NCI-H1436 treated with DMSO at 0.1 percent for 48 hours (cell line): ENCODE data around the gene OR10D3.
"Not testable (repeated sequence)": the region's sequence is repeated elsewhere in the genome, so short reads cannot be mapped to it uniquely, and the experiment has no call there.

Experiments
- DNase-seq: peaks from one replicate; lab custom pipeline; 2025; lab: John Stamatoyannopoulos, UW

OR10D3 gene, protein sequence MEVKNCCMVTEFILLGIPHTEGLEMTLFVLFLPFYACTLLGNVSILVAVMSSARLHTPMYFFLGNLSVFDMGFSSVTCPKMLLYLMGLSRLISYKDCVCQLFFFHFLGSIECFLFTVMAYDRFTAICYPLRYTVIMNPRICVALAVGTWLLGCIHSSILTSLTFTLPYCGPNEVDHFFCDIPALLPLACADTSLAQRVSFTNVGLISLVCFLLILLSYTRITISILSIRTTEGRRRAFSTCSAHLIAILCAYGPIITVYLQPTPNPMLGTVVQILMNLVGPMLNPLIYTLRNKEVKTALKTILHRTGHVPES

DNA sequence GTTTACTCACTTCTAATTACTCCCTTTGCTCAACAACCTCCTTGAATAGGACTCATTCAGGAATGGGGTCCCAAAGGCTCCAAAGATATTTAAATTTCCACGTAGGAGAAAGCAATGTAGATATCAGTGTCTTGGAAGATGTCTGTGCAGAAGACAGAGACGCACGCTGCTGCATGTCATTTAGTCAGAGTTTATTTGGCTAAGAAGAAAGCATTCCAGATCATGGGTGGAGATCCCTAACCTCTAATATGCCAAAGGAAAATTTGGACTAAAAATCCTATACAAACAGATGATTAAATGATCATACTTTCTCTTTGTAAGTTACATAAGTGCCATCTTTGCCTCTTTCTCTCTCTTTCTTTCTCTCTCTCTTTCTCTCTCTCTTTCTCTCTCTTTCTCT is at the start of gene OR10D3:
Gene OR10D3 (plus strand): TSS at position 278 of the 400 bp plus-strand sequence. CDS start 1,925 bp downstream, outside the sequence.
- no peak for DNase-seq

DNA sequence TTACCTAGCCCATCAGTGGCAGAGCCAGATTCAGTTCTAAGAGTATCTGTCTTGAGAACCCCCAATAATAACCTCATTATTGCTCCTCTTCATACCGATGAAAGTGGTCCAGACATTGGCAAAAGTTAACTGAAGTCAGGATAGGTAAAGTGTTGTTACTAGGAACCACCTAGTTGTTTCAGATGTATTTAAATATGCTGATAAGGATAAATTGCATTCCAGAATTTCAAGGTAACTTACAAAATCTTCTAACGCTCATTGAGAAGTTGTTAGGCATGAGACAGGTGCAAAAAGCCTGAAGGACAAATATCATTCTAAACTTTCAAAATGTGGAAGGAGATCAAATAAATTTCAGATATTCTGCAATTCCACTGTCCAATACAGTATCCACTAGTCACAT is 40.1 kb upstream of the OR10D3 start:
- no peak for DNase-seq

DNA sequence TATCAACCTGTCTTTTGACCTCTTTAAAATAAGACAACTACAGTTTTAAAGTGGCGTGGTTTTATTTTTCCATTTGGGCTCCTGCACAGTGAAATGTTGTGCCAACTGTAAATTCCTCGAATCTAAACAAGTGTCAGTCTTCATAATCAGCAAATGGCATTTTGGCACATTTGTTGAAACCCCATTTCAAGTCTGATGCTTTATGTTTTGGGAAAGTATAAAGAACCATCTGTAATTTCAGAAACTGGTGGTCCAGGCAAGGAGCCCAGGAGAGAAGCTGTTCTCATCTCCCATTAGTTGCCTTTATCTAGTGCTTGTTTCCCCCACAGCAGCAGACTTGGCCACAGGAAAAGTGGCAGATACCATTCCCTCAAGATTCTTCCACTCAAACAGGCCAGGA is 35.2 kb upstream of the OR10D3 start:
- DNase-seq = no peak

DNA sequence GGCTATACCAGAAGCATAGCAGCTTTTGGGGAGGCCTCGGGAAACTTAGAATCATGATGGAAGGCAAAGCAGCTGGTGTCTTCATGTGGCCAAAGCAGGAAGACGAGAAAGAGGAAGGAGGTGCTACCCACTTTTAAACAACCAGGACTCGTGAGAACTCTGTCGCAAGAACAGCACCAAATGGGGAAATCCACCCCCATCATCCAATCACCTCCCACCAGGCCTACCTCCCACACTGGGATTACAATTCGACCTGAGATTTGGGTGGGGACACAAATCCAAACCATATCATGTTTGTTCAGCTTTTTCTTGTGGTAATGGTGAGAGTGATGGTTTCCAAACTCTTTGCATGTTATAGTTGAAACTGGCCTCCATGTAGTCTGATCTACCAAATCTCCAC is 32.5 kb upstream of the OR10D3 start:
- no peak for DNase-seq

DNA sequence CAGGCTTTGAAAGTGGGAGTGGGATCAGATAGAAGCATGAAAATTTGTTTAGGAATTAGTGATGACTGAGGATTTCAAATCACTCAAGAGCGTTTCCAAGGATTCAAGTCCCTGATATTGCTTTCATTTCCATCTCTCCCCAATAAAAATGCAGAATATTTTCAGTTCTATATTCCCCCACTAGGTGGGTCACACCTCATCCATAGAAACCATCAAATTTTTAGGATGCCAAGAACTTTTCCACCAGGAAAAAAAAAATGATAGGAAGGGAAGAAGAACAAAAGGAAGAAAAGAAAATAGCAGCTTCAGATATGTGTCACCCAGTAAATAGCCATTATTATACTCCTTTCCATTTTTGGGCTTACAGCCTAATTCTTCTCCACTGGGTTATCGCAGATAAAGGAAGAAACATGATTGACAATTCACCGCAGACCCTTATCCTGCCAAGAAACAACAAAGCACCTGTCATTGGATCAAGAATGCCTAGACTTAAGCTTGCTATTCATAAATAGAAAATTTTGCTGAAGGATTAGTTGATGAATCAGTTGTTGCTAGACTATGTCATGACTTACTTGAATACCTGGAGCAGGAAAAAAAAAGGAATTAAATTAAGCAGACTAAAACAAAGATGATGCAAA is 30.3 kb upstream of the OR10D3 start:
- no peak for DNase-seq

DNA sequence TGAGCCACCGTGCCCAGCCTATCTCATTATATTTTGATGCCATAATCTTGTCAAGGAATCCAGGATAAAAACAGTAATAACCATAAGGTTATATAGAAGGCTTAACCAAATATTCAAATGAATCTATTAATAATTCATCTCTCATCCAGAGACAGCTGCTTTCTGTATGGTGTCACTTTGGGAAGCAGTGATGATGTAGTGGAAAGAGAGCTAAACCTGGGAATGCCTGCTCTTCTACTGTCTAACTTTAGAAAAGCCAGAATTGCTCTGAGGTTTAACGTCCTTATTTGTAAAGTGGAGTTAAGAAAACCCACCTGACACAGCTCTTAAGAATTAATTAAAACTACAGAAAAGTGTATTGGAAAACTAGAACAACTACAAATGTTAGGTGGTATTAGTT is 29.3 kb upstream of the OR10D3 start:
- DNase-seq = no peak

DNA sequence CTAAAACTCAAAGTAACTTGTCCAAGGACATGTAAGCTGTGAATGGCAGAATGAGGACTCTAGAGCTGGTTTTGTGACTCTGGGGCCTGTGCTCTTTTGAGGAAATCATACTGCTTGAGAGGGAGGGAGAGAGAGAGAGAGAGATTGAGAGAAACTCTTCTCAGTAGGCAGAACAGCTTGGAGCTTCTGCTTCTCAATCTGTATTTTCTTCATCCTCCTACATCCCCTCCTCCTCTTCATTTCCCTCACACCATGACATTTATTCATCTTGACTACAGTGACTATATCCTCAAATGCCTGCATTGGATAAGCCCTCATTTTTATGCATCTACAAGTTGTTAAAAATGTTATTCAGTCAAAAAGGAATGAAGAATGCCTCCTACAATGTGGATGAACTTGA is 23.7 kb upstream of the OR10D3 start:
- DNase-seq = no peak

DNA sequence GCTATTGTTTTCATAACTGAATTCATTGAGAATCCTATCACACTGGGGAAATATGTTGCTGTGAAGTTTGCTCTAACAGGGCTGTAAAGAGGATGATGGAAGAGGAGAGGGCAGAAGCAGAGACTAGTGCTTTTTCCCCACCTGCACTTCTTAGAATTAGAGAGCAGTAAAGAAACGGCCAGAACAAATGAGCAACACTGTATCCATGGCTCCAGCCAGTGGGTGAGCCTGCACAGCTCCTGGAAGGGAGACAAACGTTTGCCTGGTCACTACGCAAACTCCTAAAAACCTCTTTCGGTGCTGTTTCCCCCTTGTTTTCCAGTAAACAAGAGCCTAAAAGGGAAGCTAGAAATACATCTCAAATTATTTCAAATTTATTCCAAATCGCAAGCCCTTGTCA is 22.2 kb upstream of the OR10D3 start:
- DNase-seq = no peak

DNA sequence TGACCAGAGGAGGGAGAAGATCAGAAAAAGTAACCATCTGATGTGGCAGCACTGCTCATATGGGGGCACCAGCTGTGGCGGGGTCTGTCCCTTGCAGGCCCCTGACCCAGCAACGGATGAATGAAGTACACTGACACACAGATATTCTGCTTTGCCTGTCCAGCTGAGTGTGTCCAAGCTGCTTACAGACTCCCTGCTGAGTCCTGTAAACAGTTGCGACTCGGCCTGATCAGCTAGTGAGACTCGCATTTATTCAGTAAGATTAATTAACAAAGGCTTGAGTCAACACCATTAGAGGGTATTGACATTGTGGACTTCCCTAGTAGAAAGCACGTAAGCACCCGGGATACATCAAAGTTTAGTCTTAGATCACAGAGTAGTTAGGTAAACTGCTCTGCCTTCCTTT is 15.3 kb upstream of the OR10D3 start:
- DNase-seq = no peak

DNA sequence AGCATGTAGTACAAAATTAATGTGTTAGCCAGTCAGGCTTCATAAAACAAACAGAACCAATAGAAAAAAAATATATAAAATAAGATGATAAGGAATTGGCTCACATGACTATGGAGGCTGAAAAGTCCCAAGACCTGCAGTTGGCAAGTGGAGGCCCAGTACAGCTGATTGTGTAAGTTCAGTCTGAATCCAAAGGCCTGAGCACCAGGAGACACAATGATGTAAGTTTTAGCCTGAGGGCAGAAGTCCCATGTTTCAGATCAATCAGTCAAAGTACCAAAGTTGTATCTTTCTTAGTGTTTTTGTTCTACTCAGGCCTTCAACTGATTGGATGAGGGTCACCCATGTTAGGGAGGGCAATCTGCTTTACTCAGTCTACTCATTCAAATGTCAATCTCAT is 14.3 kb upstream of the OR10D3 start:
- no peak for DNase-seq

DNA sequence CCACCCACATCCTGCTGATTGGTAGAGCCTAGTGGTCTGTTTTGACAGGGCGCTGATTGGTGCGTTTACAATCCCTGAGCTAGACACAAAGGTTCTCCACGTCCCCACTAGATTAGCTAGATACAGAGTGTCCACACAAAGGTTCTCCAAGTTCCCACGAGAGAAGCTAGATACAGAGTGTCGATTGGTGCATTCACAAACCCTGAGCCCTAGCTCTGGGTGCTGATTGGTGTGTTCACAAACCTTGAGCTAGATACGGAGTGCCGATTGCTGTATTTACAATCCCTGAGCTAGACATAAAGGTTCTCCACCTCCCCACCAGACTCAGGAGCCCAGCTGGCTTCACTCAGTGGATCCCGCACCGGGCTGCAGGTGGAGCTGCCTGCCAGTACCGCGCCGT is 12.8 kb upstream of the OR10D3 start:
- not testable (repeated sequence) for DNase-seq

DNA sequence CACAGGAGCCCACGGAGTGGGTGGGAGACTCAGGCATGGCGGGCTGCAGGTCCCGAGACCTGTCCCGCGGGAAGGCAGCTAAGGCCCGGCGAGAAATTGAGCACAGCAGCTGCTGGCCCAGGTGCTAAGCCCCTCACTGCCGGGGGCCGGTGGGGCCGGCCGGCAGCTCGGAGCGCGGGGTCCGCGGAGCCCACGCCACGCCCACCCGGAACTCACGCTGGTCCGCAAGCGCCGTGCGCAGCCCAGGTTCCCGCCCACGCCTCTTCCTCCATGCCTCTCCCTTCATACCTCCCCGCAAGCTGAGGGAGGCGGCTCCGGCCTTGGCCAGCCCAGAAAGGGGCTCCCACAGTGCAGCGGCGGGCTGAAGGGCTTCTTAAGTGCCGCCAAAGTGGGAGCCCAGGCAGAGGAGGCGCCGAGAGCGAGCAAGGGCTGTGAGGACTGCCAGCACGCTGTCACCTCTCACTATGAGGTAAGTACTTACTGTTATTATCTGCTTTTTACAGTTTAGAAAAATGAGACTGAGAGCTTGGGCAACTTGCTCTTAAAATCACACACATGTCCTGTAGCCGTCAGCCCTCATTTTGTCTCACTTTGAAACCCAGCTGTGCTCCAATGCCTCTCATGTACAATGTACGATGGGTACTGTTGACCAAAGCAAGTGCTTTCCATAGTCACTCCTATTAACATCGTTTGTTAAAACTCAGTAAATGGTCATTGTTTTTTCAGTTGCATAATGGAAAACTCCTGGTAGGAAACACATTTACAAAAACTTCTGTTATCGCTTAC is 12.2 kb upstream of the OR10D3 start:
- no peak for DNase-seq

DNA sequence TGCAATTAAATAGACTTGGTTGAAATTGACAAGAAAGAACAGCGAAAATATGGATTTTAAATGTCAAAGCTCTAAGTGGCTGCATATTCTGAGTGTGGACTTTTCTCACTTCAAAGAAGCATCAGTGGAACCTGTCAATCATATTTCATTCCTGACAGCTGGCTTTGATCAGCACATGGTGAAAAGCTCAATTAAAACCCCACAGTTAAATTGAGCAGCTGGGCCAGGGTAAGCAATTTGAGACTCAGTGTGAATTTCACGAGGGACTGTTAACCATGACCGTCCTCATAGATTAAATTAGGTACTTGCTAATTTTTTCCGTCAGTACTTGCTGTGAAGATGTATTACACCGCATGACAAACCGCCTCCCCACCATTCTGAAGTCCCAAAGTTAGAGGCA is 11.0 kb upstream of the OR10D3 start:
- no peak for DNase-seq

DNA sequence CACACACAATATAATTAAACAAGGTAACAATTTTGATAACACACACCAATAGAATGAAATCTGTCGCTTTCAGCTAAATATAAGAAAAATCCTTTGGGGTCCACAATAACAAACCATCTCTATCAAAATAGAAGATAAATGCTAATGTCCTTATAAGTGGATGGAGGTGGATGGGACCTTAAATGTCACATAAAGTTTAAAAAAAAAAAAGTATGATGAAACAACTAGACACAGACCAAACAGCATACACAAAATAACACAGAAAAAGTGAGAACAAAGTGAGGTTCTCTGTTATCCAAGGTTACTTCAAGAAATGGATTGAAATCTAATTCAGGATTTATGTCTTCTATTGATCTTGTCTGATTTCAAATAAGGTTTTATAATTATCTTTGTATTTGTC is 10.5 kb upstream of the OR10D3 start:
- no peak for DNase-seq

DNA sequence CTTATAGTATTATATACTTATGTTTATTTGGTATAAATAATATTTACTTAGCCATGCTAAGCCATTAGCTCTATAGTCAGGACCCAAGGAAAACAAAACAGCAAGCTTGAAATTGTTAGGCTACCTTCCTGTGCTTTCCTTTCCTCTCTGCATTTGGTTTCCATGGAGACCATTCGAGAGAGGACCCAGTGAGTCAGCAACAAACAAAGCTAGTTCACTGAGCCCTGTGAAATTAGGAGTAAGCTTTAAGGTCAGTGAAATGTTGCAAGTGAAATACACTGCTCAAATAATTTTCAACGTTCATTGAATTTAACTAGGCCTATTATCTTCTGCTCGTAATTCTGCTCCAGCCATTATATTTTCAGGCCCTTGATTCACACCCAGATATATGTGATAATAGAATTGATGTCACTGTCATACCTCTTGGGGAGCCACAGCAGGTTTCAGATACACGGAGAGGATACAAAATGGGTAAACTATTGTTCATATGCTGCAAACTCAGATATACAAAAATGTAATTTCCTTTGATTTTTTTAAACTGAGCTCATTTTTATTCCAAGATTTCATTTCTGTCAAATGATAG is 9.1 kb upstream of the OR10D3 start:
- DNase-seq = peak; percentile 81

DNA sequence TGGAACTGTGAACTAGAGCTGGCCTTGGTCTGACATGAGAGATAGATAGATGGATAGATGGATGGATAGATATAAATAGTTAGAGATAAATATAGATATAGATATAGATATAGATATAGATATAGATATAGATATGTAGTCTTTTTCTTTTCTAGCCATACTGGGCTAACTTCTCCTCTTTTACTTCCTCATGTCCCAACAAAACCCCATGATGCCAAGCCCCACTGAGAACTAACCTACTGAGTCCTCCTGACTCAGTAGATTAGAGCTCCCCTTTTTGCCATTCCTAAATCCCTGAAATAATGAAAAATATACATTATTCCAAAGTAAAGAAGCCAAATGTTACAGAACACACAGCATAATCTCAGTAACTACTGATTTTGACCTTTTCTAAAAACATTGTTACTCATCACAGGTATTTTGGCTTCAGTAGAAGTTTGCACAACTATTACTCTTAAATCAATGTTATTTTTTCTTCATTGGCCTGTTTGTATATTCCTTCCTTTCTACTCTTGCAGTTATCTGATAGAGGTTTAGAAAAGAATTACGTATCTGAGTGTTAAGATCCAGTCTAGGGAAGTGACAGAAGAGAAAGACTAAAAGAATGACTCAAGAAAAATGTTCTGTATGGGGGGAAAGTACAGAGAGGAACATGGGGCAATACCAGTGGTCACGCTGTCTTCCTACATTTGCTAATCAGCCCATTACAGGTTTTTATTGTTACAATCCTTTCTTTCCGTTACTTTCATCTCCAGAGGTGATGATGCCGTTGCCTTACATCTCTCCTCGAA is 6.0 kb upstream of the OR10D3 start:
- DNase-seq = no peak

DNA sequence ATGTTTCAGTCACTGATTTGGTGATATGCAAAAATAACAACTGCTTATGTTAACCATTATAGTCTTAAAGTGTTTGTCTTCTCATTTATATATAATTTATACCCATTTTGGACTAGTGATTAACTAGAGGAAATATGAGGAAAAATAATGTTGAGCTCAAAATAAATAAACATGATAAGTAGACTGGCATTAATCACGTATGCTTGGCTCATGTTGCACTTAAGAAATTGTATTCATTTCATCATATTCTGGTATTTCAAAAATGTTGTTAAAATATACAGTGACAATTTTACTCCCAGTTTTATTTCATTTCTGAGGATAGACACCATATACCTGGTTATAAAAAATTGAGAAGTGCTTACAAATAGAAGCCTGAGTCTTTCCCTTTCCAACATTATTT is 3.8 kb upstream of the OR10D3 start:
- DNase-seq = no peak

DNA sequence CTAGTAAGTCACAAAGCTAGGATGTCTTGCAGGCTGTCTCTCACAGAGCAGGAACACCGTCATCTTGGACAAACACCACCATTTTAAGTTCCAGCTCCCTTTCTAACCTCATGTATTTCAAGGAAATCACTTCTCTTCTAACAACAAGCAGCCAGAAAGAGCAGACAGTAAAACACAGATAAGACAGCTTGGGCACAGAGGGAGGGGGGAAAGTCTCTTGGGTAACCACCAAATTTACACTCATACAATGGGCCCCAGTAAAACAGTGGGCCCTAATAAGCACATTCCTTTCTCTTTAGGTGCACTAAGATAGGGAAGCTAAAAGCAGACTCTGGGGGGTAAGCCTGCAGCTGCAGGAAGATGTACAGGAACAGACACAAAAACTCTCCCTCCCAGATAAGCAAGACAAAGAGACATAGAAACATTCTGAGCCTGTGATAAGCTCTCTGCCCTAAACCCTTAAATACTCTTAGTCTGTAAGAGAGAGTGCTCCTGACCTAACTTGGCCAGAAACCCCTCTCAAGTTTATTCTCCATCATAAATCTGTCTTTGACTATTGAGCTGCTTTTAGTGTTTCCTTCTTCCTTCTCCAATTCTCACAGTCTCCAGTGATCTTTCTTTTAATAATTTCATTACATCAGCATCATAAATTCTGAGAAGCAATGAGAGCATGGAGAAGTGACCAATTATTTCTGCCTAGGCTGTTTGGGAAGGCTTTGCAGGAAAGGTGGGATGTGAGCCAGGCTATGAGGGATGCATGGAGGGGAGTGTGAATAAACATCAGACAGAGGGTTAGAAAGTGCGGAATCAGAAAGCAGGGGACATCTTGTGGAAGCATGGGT is 7.4 kb downstream of the OR10D3 start:
- DNase-seq = no peak

DNA sequence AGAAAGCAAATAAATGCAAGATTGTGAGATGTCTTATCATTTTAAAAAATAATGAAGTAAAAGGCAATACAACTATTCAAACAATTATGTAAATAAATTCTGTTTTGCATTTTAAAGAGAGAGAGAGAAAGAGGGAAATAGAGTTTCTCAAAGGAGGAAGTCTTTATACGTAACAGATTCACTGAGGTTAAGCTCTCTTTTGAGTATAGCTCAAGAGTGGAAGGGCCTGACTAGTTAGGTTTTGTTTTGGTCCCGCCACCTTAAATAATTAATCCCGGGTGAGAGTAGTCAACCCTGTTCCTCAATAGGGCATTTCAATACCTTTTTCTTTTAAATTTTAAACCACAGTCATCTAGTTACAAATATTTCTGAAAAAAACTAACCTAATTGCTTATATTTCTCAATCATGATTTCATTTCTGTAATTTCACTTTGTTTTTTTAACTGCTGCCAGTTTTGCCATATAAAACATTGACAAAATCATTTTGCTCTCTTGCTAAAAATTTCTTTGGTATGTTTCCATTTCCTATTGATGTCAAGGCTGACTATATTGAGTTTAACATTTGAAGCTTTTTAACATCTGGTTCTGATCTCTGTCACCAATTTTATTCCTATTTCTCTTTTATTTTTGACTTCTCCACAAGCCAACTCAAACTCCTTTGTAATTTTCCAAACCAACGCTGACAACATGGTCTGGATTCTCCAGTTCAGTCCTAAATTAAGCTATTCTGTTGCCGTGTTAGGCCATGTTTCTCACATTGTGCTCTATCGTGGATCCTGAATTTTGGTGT is 10.3 kb downstream of the OR10D3 start:
- no peak for DNase-seq
